Measurements from ENCODE around the gene CD151.

- TF ChIP-seq CTCF (IDR thresholded peaks at IDR 0.05) (no peak), POLR2A (IDR thresholded peaks at IDR 0.05) (no peak)
Measured at GRCh38 chr11:859394-860131, 26.8 kb downstream of the CD151 start.
